ENCODE measurements around the gene NBPF26. TPM values are rescaled to one million over a fixed set of nuclear protein-coding genes. Genes with fewer than 3 reads are reported as not detected.
"Not testable (repeated sequence)": the region's sequence is repeated elsewhere in the genome, so short reads cannot be mapped to it uniquely, and the experiment has no call there.

The NBPF26 gene
- total RNA-seq, 1 donor from 2014 or later, result 4.4 TPM

- peak; percentile 82 to 89 for DNase-seq (ENCODE audit: low read depth in 2 of 2)
These were observed 127.0 kb downstream of the NBPF26 start for GRCh38 chr1:120850537-120851421.

GRCh38 chr1:120858144-120858543 is 134.4 kb downstream of the NBPF26 start:
- DNase-seq (ENCODE audit: low read depth in 2 of 2), result not testable (repeated sequence)

GRCh38 chr1:120859615-120860234 is 136.0 kb downstream of the NBPF26 start:
- peak in 1 of 2 donors; percentile 40 for DNase-seq (ENCODE audit: low read depth in 2 of 2)

GRCh38 chr1:120878206-120878605 is 154.5 kb downstream of the NBPF26 start:
- not testable (repeated sequence) for DNase-seq (ENCODE audit: low read depth in 2 of 2)

GRCh38 chr1:120880056-120880455 is 156.3 kb downstream of the NBPF26 start:
- DNase-seq (ENCODE audit: low read depth in 2 of 2), result not testable (repeated sequence)

GRCh38 chr1:120881934-120882333 is 158.2 kb downstream of the NBPF26 start:
- DNase-seq (ENCODE audit: low read depth in 2 of 2), result not testable (repeated sequence)

Other genes with a start within 250 kb of the NBPF26 start
- not detected in 2 replicates for gene PPIAL4A, start 165.8 kb downstream of the NBPF26 start, total RNA-seq

All from dermis microvascular lymphatic vessel endothelial cell (primary cell).